ENCODE data around the gene KCTD12.

DNA sequence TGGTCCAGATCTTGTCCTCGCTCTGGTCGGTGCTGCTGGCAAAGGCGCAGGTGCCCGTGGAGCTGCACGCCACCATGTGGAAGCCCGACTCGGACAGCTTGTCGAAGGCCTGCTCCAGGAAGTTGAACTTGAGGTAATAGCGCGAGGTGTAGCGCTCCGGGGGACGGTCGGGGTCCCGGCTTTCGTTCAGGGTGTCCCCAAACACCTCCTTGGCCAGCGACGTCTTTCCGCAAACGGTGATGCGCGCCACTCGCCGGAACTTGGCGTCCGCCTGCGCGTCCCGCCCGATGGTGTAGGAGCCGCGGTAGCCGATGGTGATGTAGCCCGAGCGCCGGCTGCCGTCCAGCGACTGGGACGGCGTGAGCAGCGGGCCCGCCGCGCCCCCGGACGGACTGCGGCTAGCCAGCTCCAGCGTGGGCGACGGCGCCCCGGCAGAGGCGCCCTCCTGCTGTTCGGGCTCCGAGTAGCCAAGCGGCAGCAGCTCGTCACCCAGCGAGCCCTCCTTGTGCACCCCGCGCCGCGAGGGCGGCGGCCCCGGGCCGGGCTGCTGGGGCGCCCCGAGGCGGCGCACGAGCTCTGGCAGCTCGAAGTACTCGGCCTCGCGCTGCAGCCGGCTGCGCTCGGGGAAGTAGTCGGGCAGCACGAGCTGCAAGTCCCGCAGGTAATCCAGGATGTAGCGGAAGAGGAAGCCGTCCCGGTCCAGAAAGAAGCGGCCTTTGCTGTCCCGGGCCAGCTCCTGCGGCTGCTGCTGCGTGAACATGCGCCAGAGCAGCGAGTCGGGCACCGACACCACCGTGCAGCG lies 801 bp downstream of the KCTD12 start:
- TF ChIP-seq, protein P1, sequence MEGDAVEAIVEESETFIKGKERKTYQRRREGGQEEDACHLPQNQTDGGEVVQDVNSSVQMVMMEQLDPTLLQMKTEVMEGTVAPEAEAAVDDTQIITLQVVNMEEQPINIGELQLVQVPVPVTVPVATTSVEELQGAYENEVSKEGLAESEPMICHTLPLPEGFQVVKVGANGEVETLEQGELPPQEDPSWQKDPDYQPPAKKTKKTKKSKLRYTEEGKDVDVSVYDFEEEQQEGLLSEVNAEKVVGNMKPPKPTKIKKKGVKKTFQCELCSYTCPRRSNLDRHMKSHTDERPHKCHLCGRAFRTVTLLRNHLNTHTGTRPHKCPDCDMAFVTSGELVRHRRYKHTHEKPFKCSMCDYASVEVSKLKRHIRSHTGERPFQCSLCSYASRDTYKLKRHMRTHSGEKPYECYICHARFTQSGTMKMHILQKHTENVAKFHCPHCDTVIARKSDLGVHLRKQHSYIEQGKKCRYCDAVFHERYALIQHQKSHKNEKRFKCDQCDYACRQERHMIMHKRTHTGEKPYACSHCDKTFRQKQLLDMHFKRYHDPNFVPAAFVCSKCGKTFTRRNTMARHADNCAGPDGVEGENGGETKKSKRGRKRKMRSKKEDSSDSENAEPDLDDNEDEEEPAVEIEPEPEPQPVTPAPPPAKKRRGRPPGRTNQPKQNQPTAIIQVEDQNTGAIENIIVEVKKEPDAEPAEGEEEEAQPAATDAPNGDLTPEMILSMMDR (conservative IDR thresholded peaks at IDR 0.05) = peak; percentile 47
- no peak for TF ChIP-seq ZFX (IDR thresholded peaks at IDR 0.05)
